GM18520 (cell line): ENCODE measurements around the gene STRBP.
"Not testable (repeated sequence)": the region's sequence is repeated elsewhere in the genome, so short reads cannot be mapped to it uniquely, and the experiment has no call there.

Experiments
- ATAC-seq: cut with Tn5 transposase; IDR thresholded peaks from one replicate; pipeline ENCODE4 v1.9.1; 2021; ENCODE audit not compliant: unreplicated experiment

Gene STRBP

DNA sequence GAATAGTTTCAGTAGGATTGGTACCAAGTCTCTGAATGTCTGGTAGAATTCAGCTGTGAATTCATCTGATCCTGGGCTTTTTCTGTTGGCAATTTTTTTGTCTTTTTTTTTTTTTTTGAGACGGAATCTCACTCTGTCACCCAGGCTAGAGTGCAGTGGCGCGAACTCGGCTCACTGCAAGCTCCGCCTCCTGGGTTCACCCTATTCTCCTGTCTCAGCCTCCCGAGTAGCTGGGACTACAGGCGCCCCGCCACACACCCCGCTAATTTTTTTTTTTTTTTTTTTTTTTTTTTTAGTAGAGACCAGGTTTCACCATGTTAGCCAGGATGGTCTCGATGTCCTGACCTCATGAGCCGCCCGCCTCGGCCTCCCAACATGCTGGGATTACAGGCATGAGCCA, 67.9 kb downstream of the STRBP start:
- ATAC-seq = not testable (repeated sequence)

DNA sequence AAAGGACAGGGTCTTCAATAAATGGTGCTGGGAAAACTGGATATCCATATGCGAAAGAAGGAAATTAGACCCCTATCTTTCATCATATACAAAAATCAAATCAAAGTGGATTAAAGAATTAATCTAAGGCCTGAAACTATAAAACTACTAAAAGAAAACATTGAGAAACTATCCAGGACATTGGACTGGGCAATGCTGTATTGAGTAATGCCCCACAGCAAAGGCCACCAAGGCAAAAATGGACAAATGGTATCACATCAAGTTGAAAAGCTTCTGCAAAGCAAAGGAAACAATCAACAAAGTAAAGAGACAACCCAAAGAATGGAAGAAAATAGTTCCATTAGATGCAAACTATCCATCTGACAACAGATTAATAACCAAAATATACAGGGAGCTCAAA, 72.3 kb downstream of the STRBP start:
- no peak for ATAC-seq

DNA sequence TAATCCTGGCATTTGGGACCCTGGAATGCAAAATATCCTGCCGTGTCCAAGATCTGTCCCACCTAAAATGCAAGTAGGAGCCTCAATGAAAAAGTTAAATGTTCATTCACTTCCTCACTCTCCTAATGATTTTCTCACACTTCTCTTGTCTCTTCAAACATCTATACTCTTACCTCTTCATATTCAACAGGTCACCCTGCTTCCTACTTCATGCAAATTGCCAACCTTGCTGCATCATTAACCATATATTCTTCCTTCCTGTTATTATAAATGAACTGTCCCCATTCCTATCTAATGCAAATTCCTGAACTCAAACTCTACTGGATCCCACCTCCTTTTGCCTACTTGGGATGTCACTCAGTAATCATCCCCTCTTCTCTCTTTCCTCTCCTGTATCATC, 74.4 kb downstream of the STRBP start:
- ATAC-seq = no peak

DNA sequence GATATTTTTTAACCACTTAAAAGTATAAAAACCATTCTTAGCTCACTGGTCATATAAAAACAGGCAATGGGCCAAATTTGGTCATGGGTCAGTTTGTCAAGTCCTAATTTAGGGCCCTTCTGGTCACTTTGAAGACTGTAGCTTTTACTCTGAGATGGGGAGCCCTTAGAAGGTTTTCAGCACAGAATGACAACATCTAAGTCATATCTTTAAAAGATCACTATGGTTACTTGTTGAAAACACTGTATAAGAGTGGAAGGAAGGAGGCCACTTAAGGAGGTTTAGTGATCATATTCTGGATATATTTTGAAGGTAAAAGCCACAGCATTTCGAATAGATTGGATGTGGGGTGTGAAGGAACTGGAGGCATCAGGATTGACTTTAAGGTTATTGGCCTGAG, 76.7 kb downstream of the STRBP start:
- no peak for ATAC-seq

DNA sequence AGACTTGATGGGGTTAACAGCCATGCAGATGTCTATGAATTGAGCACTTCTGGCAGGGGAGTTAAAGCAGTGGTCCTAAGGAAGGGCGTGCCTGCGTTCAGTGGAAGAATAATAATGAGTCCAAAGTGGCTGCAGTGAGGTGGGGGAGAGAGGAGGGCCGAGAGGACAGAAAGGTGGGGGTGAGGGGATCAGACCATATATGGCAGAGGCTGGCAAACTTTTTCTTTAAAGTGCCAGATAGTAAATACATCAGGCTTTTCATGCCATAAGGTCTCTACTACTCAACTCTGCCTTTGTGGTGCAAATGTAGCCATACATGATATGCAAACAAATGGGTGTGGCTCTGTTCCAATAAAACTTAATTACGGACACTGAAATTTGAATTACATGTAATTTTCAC, 77.1 kb downstream of the STRBP start:
- ATAC-seq = no peak

DNA sequence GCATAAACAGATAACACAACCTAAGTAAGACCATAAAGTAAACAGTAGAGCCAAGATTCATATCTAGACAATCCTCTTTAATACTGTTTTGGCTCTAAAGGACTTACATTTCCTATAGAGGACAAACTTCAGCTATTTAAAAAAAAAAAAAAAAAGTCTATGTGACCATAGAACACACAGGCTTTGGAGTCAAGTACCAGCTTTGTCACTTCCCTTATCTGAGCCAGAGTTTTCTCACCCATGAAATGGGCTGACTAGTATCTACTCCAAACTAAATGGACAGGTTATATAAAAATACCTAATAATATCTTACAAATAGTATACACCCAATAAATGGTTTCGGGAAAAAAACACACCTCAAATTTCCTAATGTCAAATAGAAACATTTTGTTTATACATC, 81.3 kb downstream of the STRBP start:
- ATAC-seq = no peak

DNA sequence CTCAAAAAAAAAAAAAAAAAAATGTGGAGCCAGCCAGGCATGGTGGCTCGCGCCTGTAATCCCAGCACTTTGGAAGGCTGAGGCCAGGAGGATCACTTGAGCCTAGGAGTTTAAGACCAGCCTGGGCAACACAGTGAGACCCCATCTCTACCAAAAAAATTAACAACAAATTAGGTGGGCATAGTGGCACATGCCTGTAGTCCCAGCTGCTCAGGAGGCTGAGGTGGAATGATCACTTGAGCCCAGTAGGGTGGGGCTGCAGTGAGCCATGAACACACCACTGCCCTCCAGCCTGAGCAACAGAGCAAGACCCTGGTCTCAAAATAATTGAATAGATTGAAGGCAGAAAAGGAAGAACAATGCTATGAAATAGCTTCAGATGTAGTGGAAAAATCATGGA, 82.4 kb downstream of the STRBP start:
- ATAC-seq = not testable (repeated sequence)

DNA sequence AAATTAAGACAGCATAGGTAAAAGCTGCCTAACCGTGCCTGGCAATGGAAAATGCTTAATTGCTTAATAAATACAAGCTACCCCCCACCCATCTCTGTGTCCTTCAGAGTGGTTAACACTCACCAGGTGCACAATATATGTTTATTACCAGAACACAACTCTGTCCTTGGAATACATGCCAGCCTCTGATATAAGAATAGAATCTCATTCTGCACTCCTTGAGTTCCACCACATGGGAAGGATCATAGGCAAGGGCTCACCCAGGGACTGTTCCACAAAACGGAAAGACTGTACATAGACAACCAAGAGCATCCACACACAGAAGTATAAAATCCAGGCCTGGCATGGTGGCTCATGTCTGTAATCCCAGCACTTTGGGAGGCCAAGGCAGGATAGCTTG, 91.4 kb downstream of the STRBP start:
- no peak for ATAC-seq

DNA sequence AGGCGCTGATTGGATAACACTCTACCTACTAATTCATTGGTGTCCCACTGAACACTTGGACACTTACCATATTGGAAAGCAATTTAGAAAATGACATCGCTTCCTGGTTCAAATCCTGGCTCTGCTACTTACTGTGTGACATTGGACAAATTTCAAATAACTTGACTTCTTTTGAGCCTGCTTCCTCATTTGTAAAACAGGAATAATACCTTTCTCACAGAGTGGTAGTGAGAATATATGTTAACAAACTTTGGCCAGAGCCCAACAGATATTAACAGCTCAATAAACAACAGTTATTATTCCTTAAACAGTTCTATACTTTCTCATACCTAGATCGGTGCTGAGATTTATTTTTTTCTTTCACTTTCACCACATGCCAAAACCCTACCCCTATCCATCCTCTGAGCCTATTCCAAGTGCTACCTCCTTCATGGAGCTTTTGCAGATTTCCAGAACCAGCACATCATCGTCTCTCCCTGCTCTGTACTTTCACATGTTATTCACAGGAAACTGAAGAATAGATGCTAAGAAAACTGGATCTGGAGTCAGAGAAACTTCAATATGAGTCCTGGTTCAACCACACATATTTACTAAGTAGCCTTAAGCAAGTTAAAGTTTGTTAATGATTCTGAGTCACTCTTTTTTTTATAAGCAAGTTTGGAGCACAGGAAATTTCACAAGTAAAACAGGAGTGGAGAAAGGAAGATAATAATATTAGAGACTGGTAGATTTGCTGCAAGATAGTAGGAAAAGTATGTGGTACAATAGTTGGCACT, 92.3 kb downstream of the STRBP start:
- ATAC-seq = no peak

DNA sequence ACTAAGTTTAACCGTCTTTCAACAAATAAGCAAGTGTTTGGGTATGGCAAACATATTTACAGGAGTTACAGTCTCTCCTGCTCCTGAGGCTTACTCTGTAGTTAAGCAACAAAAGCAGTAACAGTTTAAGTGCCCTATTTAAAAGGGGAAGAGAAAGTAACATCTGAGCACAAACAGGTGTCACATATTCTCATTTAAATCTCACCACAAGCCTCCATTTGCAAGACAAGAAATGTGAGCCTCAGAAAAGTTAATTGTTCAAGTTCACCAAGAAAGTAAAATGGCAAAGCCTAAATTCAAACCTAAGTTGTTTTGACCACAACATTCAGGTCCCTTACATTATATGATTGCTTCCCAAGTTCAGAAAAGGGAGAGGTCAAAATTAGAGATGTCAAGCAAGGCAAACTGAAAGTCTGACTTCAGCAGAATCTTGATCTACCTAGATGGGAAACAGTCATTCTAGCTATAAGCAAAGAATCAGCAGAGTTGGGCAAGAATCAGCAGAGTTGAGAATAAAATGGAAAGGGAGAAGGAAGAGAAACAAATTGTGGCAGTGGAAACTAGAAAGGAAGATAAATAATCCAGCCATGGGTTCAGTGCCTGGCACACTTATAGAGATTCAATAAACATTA, 93.4 kb downstream of the STRBP start:
- ATAC-seq = peak; percentile 90

DNA sequence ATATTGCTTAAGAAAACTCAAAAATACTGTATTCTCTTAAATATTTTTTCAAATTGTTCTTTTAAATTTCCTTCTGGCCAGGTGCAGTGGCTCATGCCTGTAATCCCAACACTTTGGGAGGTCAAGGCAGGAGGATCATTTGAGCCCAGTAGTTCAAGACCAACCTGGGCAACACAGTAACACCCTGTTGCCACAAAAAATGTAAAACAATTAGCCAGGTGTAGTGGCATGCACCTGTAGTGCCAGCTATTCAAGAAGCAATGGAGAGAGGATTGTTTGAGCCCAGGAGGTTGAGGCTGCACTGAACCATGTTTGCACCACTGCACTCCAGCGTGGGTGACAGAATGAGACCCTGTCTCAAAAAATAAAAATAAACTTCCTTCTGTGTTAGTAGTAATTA, 94.3 kb downstream of the STRBP start:
- ATAC-seq = no peak

DNA sequence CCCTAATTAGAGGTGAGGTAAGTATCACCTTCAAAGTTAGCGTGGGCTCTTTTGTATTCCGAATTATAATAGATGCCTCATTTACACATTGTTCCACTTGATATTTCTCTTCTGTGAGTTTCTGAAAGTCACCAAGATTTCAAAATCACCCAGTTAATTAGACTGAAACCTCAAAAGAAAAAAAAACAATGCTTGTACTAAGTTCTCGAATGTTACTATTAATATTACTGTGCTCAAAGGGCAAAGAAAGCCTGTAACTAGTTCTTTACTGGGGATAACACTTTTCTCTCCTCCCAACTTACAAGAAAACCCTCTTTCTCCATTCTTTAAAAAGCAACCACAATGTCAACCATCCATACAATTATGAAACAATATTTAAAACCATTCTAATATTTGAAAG, 98.5 kb downstream of the STRBP start:
- ATAC-seq = no peak

DNA sequence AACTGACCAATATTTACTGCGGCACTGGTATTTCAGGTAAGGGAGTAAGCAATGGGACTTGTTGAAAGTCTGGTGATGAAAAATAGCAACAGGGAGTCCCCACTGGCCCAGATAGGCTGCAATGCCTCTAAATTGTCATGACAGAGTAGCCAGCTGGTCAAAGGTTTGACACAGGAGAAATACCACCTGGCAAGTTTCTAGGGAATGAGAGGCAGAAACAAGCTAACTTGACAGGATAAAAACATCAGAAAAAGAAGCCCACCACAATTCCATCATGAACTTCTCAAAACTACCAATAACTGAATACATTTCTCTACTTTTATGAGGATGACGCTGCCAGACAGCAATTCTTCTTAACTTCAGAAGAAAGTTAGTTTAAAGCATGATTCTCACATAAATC, 99.8 kb downstream of the STRBP start:
- ATAC-seq = no peak

DNA sequence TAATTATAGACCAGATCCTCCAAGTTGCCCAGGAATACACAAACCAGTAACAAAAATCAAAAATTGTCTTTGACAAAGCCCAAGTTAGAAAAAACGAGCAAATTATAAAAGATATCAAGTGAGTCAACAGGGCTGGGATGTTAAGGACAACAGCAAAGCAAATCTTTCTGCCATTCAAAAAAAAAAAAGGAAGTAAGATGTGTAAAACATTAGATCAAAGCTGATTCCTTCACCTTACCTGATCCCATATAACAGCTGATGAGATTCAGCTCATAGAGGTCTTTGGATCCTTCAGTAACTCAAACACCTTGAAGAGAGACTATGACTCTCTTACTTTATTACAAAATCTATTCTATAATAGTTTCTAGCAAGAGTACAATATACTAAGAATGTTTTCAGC, 100.9 kb downstream of the STRBP start:
- ATAC-seq = no peak

DNA sequence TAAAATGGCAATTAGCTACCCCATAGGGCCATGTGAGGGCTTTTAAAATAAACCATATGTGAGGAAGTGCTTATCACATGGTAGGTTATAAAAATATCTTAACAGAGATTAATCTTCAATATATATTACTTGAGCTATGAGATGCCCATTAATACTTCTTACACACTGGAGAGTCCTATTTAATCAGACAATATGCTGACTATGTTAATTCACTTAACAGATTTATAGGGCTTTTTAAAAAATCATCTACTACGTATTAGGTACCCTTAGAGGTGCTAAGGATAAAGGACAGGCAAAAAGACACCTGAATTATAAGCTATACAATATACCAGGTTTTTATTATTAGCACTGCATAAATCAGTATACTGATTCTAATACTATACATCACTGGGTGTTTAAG, 102.6 kb downstream of the STRBP start:
- no peak for ATAC-seq

DNA sequence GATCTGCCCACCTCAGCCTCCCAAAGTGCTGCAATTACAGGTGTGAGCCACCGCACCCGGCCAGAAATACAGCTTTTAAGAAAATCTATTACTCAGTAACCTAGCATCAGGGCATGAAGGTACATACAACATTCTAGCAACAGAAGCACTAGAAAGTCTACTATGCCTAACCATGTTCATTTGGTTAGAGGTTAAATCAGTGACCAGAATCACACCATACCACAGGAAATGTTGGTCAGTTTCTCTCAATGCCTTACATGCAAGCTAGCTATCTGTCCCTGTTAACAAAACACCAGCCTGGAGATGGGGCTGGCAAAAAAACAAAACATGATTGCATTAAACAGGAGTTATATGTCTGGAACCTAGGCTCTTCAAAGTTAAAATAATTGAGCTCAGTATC, 104.1 kb downstream of the STRBP start:
- ATAC-seq = no peak

DNA sequence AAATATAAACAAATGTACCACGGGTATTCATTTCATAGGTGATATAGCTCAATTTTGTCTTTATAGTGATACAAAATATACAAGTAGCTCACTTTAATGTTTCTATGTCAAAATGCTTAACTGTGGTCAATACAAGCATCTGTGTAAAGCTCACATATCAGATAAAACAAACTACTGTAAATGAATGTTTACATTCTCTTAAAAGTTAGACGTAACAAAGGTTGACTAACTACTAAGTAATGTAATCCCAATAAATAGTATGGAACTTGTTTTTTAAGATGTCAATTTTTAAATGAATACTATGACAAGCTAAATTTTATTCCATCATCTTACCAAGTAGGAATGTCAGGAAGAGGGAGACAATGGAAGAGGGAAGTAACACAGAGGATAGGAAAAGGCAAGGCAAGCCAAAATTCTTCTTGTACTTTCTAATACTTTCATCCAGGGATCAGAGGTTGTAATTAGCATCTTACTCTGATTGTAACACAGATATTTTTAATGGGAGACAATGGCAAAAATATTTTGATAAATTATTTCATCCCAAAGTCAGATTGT, 105.5 kb downstream of the STRBP start:
- no peak for ATAC-seq

DNA sequence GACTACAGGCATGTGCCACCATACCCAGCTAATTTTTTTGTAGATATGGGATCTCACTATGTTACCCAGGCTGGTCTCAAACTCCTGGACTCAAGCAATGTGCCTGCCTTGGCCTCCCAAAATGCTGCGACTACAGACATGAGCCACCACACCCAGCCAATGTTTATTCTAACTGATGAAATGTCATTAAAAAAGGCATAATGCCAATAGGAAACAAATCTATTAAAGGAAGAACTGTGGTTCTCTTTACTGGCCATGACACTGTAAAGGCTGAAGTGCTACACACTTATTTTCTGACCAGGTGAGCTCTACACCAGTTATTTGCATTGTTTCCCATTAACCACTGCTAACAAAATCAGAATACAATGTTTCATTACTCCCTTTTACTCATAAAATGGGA, 106.0 kb downstream of the STRBP start:
- no peak for ATAC-seq

DNA sequence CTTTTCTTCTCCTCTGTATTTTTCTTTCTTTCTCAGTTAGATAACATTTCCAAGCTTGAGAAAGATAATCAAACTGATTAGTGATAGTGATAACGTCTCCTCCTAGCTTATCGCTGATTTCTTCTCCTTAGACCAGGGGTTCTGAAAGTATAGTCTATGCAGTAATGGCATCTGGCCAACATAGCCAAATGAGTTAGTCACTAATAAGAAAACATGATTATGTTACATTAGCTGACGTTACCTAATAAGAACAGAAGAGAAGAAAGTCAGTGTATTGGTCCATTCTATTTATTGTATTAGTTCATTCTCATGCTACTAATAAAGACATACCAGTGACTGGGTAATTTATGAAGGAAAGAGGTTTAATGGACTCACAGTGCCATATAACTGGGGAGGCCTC, 111.2 kb downstream of the STRBP start:
- no peak for ATAC-seq

DNA sequence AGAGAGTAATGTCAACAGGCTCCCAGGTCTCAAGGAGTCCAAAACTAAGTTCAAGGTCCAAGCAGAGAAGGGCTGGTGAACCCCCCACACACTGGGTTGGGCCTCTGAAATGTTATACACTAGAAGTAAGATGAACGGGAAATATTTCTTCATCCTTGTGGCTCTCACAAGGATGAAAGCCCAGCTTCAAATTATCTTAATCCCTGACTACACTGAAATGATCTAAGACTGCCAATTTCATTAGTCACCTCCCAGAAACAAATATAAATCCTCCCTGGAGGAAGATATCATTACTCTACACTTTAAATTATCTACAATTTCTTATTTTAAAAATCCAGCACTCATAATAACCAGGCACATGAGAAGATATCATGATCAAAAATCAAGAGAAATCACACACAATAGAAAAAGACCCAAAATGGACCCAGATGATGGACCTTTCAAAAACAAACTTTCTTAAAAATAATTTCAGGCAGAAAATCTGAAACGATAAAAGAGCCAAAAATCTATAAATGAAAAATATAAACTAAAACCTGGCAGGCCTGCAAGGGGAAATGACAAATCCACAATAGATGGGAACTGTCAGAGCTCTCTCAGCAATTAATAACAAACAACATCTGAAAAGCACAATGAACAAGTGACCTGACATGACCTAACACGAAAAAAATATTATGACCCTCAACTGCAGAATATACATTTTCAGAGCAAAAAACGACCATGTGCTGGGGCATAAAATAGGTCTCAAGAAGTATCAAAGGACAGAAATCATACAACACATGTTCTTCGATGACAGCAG, 117.5 kb downstream of the STRBP start:
- no peak for ATAC-seq

DNA sequence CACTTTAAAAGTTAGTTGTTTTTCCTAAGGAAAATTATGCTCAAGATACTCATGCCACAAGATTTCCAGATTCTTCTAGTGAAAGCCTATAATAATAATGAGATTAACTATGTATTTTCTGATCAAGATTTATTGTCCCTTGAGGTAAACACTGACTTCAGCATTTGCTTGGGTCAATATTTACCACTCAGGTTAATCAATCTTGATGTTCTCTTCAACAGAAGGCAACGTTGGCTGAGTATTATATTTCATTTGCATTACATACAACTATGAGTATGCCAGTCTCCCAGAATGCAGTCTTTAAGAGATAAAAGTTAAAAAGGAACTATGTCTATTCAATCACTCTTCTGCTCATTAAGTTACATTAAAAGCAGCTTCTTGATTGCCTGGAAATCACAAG, 119.3 kb downstream of the STRBP start:
- ATAC-seq = no peak

DNA sequence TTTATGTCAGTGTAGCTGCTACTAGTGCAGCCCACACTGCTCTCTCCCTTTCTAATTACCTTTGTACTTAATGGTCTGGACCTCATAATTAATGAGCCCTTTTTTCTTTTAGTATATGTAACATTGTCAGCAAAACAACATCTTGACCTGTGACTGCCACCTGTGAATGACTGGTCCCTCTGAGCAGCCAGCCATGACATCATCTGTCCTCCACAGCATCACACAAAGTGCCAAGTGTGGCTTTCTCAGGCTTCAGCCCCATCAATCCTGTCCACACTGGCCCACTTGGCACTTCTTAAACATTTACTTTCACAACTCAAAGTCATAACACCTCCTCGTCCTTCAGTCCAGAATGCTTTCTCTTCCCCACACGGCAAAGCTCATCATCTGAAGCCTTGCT, 130.2 kb downstream of the STRBP start:
- ATAC-seq = no peak
